T-cell (primary cell): ENCODE measurements around the gene MS4A3. TPM values are rescaled to one million over a fixed set of nuclear protein-coding genes. Genes with fewer than 3 reads are reported as not detected.

ENCODE experiments used
- ATAC-seq, 4 experiments: fragments of 200-7000 bp in 3 of 4; fragments of 150-1000 bp in 1 of 4; cut with Tn5 transposase; replicated peaks in 1 of 4; 1 replicate in 3 of 4; 2 replicates in 1 of 4; pipeline ENCODE4 v1.10.0; 2021; ENCODE audit warnings: moderate library complexity in 3 of 4, mild to moderate bottlenecking in 2 of 4, moderate number of reproducible peaks in 1 of 4
- CTCF ChIA-PET, 2 donors: fragments of 300-600 bp; sonication (Branson Sonifier 250); formaldehyde crosslinking; loops; one replicate each; lab custom pipeline; 2022; ENCODE audit warnings: antibody characterized with exemption in 2 of 2; lab: Charles Lee
- POLR2A ChIA-PET, 2 donors: fragments of 300-600 bp; sonication (Branson Sonifier 250); formaldehyde crosslinking; loops; one replicate each; lab custom pipeline; 2022; ENCODE audit warnings: antibody characterized with exemption in 2 of 2; lab: Charles Lee
- DNase-seq, 35 experiments: peaks; one replicate each; pipeline versions ENCODE4 v3.0.0 to v3.0.0-alpha.2; 2013 to 2023
- H3K27ac ChIP-seq: one replicate; pipeline ENCODE4 v1.5.1; 2013; ENCODE audit warnings: low read length
- H3K27me3 ChIP-seq, 2 experiments: replicated peaks in 1 of 2; 1 replicate in 1 of 2; 2 replicates in 1 of 2; pipeline versions ENCODE4 v1.6.1 to v1.7.0; 2013; ENCODE audit warnings: low read length in 1 of 2, mixed read lengths in 1 of 2; ENCODE audit not compliant: control insufficient read depth in 2 of 2, insufficient read depth in 2 of 2; ENCODE audit errors: extremely low read depth in 1 of 2
- H3K36me3 ChIP-seq, 2 donors: 1 replicate in 1 of 2; 2 replicates in 1 of 2; pipeline versions ENCODE4 v1.6.1 to v1.7.0; 2013; ENCODE audit warnings: low read length in 1 of 2; ENCODE audit not compliant: control insufficient read depth in 2 of 2, insufficient read depth in 1 of 2; ENCODE audit errors: extremely low read depth in 1 of 2
- H3K4me1 ChIP-seq, 2 experiments: 1 replicate in 1 of 2; 2 replicates in 1 of 2; pipeline versions ENCODE4 v1.6.1 to v1.7.0; 2013; ENCODE audit warnings: low read length in 2 of 2, mixed read lengths in 1 of 2; ENCODE audit not compliant: insufficient read depth in 2 of 2, control insufficient read depth in 1 of 2; ENCODE audit errors: extremely low read depth in 1 of 2
- H3K4me3 ChIP-seq, 2 donors: 1 replicate in 1 of 2; 2 replicates in 1 of 2; pipeline versions ENCODE4 v1.5.1 to v1.7.0; 2013; ENCODE audit warnings: mild to moderate bottlenecking in 2 of 2, low read length in 1 of 2, moderate library complexity in 1 of 2; ENCODE audit not compliant: control insufficient read depth in 1 of 2; ENCODE audit errors: extremely low read depth in 1 of 2
- H3K9me3 ChIP-seq: 2 replicates; pipeline ENCODE4 v1.7.0; 2013
- H3K27ac Mint-ChIP-seq, 2 donors: one replicate each; pipeline ENCODE4 v1.8.0; 2020 to 2021; ENCODE audit warnings: mild to moderate bottlenecking in 2 of 2, mixed read lengths in 2 of 2
- H3K27me3 Mint-ChIP-seq, 2 donors: one replicate each; pipeline ENCODE4 v1.8.0; 2021 to 2022; ENCODE audit warnings: mixed read lengths in 2 of 2
- H3K36me3 Mint-ChIP-seq: one replicate; pipeline ENCODE4 v1.8.0; 2021; ENCODE audit warnings: mixed read lengths
- H3K4me1 Mint-ChIP-seq, 3 donors: one replicate each; pipeline ENCODE4 v1.8.0; 2020 to 2022; ENCODE audit warnings: mixed read lengths in 3 of 3, mild to moderate bottlenecking in 1 of 3
- H3K4me3 Mint-ChIP-seq, 3 donors: one replicate each; pipeline ENCODE4 v1.8.0; 2020 to 2022; ENCODE audit warnings: mild to moderate bottlenecking in 3 of 3, mixed read lengths in 3 of 3, moderate library complexity in 3 of 3
- H3K9me3 Mint-ChIP-seq, 3 donors: one replicate each; pipeline ENCODE4 v1.8.0; 2020 to 2022; ENCODE audit warnings: mixed read lengths in 3 of 3
- WGBS: methylation state at CpG from one replicate; pipeline ENCODE4 v1.1.5; 2013; ENCODE audit warnings: missing lambda C conversion rate; ENCODE audit not compliant: insufficient coverage; 5-methylcytosine and 5-hydroxymethylcytosine counted together
- total RNA-seq, 35 experiments: library from RNA in 6 of 35; stranded (reverse) in 6 of 35; fragments of 120-200 nt in 1 of 35; gene quantifications; one replicate each; pipeline versions ENCODE4 v1.2.1 to v1.2.4 and lab custom pipeline; 2013 to 2026

Gene MS4A3
- total RNA-seq, 5 donors from 2014 or later (not counting 1 experiment from before 2014, with no cell fraction given) = 0.40 to 0.44 (median 0.43) TPM; not detected in 2

- ATAC-seq = no peak
- Histone ChIP-seq H3K27ac (no peak overlapping the region), H3K9me3 (no peaks in the 10 kb centered on the region), H3K4me1 (no peaks in the 10 kb centered on the region), H3K27me3 (peaks cover 0 to 4% of the 10 kb centered on the region in 2 experiments), H3K36me3 (no peaks in the 10 kb centered on the region), H3K4me3 (no peak overlapping the region)
- CTCF ChIA-PET = no interaction called here
- Mint-ChIP-seq H3K4me3 (no peak overlapping the region), H3K4me1 (no peaks in the 10 kb centered on the region), H3K27me3 (peaks cover 30% of the 10 kb centered on the region in 2 donors), H3K36me3 (no peaks in the 10 kb centered on the region), H3K27ac (no peak overlapping the region), H3K9me3 (no peaks in the 10 kb centered on the region)
- no peak for DNase-seq
- WGBS = no CpG with 5 or more reads among the region's 2 CpGs
- POLR2A ChIA-PET = no interaction called here
These were observed 29.4 kb downstream of the MS4A3 start for GRCh38 chr11:60085909-60086308.

DNA sequence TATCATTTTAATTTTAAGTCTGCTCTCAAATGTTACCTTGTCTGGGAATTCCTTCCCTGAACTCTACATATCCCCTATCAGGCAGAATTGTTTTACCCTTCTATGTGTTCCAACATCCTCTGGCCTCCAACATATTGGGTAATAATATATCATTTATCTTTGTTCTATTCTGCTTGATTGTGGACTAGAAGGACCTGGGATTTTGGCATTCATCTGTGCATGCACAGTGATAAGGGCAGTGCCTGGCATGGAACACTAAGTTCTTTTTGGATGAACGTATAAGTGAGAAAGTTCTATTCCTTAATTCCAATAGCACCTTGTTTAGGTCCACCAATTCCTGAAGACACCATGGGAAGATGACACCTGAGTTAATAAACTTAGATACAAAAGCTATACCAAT, 30.8 kb downstream of the MS4A3 start:
- ChIA-PET CTCF (no interaction called here), POLR2A (no interaction called here)
- Mint-ChIP-seq H3K4me3 (no peak overlapping the region), H3K27me3 (peaks cover 30 to 32% of the 10 kb centered on the region in 2 donors), H3K4me1 (no peaks in the 10 kb centered on the region), H3K36me3 (no peaks in the 10 kb centered on the region), H3K9me3 (no peaks in the 10 kb centered on the region), H3K27ac (no peak overlapping the region)
- DNase-seq (no peak), ATAC-seq (no peak)
- peaks cover 0 to 4% of the 10 kb centered on the region in 2 experiments for H3K27me3 ChIP-seq
- H3K36me3 ChIP-seq = no peaks in the 10 kb centered on the region
- H3K4me1 ChIP-seq = no peaks in the 10 kb centered on the region
- H3K27ac ChIP-seq = no peak overlapping the region
- no peak overlapping the region for H3K4me3 ChIP-seq
- no CpG with 5 or more reads among the region's 1 CpG for WGBS
- no peaks in the 10 kb centered on the region for H3K9me3 ChIP-seq

GRCh38 chr11:60088364-60088763, 31.9 kb downstream of the MS4A3 start, which contains the start of gene MS4A2:
Gene MS4A2 (plus strand): TSS chr11:60088664. CDS start chr11:60088766, 102 bp downstream.
- no peaks in the 10 kb centered on the region for H3K4me1 Mint-ChIP-seq
- no peaks in the 10 kb centered on the region for H3K36me3 ChIP-seq
- H3K4me3 ChIP-seq = no peak within 1 kb of the TSS
- no peak within 1 kb of the TSS for H3K4me3 Mint-ChIP-seq
- no CpG with 5 or more reads among the region's 1 CpG for WGBS
- no peaks in the 10 kb centered on the region for H3K4me1 ChIP-seq
- no peak within 1 kb of the TSS for H3K27ac Mint-ChIP-seq
- no peak for ATAC-seq
- H3K9me3 ChIP-seq = no peaks in the 10 kb centered on the region
- H3K27me3 Mint-ChIP-seq = peaks cover 27 to 30% of the 10 kb centered on the region in 2 donors
- no peak for DNase-seq
- no peaks in the 10 kb centered on the region for H3K36me3 Mint-ChIP-seq
- H3K27me3 ChIP-seq = peaks cover 0 to 4% of the 10 kb centered on the region in 2 experiments
- no peak within 1 kb of the TSS for H3K27ac ChIP-seq
- ChIA-PET CTCF (interaction anchor here in 1 of 2 donors (0.6 to 1.0 kb wide), 2 partner anchors 27 to 370 kb away, joined by 3 to 4 read pairs; no protein-coding TSS in a partner anchor), POLR2A (no interaction called here)
- no peaks in the 10 kb centered on the region for H3K9me3 Mint-ChIP-seq

DNA sequence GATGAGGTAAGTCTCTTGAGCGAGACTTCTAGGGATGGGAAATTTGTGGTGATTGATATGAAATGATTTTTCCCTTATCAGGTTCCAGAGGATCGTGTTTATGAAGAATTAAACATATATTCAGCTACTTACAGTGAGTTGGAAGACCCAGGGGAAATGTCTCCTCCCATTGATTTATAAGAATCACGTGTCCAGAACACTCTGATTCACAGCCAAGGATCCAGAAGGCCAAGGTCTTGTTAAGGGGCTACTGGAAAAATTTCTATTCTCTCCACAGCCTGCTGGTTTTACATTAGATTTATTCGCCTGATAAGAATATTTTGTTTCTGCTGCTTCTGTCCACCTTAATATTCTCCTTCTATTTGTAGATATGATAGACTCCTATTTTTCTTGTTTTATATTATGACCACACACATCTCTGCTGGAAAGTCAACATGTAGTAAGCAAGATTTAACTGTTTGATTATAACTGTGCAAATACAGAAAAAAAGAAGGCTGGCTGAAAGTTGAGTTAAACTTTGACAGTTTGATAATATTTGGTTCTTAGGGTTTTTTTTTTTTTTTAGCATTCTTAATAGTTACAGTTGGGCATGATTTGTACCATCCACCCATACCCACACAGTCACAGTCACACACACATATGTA, 39.1 kb downstream of the MS4A3 start:
- Mint-ChIP-seq H3K9me3 (no peaks in the 10 kb centered on the region), H3K4me1 (no peaks in the 10 kb centered on the region), H3K27ac (no peak overlapping the region), H3K36me3 (no peaks in the 10 kb centered on the region), H3K4me3 (no peak overlapping the region), H3K27me3 (peaks cover 13 to 15% of the 10 kb centered on the region in 2 donors)
- Histone ChIP-seq H3K4me1 (no peaks in the 10 kb centered on the region), H3K27ac (no peak overlapping the region), H3K9me3 (no peaks in the 10 kb centered on the region), H3K27me3 (peaks cover 0 to 2% of the 10 kb centered on the region in 2 experiments), H3K4me3 (no peak overlapping the region), H3K36me3 (no peaks in the 10 kb centered on the region)
- WGBS = no CpG with 5 or more reads among the region's 4 CpGs
- CTCF ChIA-PET = no interaction called here
- no peak for DNase-seq
- POLR2A ChIA-PET = no interaction called here
- no peak for ATAC-seq

DNA sequence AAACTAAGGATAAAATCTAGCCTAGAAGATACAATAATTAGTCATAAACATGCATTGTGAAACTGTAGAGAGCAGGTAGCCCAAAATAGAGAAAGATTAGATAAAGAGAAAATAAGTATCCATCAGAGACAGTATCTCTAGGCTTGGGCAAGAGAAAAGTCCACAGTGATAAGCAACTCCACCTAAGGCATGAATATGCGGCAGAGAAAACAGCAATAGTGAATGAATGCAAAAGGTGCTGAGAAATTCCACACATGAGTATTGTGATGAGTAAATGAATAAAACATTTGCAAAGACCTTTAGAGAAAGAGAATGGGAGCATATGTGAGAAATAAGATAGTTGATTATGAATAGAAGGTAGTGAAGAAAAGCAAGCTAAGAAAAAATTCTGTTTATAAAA, 40.7 kb downstream of the MS4A3 start:
- CTCF ChIA-PET = no interaction called here
- H3K27me3 ChIP-seq = no peaks in the 10 kb centered on the region
- no peaks in the 10 kb centered on the region for H3K9me3 Mint-ChIP-seq

DNA sequence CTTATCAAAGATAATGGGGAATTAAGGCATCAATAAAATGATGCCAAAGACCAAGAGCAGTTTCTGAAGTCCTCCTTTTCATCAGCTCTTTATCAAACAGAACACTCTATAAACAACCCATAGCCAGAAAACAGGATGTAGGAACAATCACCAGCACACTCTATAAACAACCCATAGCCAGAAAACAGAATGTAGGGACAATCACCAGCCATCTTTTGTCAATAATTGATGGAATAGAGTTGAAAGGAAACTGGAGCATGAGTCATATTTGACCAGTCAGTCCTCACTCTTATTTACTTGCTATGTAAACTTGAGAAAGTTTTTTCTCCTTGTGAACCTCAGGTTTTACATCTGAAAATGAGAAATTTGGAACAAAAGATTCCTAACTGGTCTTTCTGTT, 42.0 kb downstream of the MS4A3 start:
- H3K36me3 ChIP-seq = no peaks in the 10 kb centered on the region
- ChIA-PET POLR2A (no interaction called here), CTCF (no interaction called here)
- H3K4me3 ChIP-seq = no peak overlapping the region
- no peak overlapping the region for H3K27ac ChIP-seq
- Mint-ChIP-seq H3K27me3 (peaks cover 9 to 15% of the 10 kb centered on the region in 2 donors), H3K27ac (no peak overlapping the region), H3K4me1 (no peaks in the 10 kb centered on the region), H3K9me3 (no peaks in the 10 kb centered on the region), H3K36me3 (no peaks in the 10 kb centered on the region), H3K4me3 (no peak overlapping the region)
- DNase-seq (no peak), ATAC-seq (no peak)
- no peaks in the 10 kb centered on the region for H3K27me3 ChIP-seq
- no peaks in the 10 kb centered on the region for H3K9me3 ChIP-seq
- H3K4me1 ChIP-seq = no peaks in the 10 kb centered on the region

More for the DNA sequence above, 40.7 kb downstream of the MS4A3 start:
- Mint-ChIP-seq H3K36me3 (no peaks in the 10 kb centered on the region), H3K4me1 (no peaks in the 10 kb centered on the region), H3K27ac (no peak overlapping the region), H3K27me3 (peaks cover 10 to 15% of the 10 kb centered on the region in 2 donors), H3K4me3 (no peak overlapping the region)
- Histone ChIP-seq H3K27ac (no peak overlapping the region), H3K4me1 (no peaks in the 10 kb centered on the region), H3K4me3 (no peak overlapping the region), H3K9me3 (no peaks in the 10 kb centered on the region), H3K36me3 (no peaks in the 10 kb centered on the region)
- POLR2A ChIA-PET = no interaction called here
- no CpG with 5 or more reads among the region's 1 CpG for WGBS
- no peak for ATAC-seq
- DNase-seq = no peak
